ENCODE data around the gene C10orf90.

The C10orf90 gene

DNA sequence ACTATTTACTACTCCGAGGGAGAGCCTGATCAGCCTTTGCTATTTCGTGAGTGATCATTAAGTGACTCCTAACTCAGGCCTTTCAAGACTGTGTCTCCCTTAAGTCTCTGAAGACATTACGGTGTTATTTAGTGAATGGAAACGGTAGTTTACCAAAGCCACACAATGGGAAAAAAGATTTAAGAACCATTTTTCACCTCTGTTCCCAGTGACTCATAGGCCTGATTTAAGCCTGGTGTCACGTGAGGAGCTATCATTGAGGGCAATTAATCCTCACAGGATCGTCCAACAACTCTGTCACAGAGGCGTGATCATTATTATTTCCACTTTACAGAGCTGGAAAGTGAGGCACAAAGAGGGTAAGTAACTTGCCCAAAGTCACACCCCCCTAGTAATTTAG lies 20.3 kb downstream of the C10orf90 start (continued):
- no peak for TF ChIP-seq GLIS2 (tag by site-specific recombination; IDR thresholded peaks at IDR 0.05)
- TF ChIP-seq ZNF837 (tag by site-specific recombination; IDR thresholded peaks at IDR 0.05): no peak
- TF ChIP-seq, protein P1, sequence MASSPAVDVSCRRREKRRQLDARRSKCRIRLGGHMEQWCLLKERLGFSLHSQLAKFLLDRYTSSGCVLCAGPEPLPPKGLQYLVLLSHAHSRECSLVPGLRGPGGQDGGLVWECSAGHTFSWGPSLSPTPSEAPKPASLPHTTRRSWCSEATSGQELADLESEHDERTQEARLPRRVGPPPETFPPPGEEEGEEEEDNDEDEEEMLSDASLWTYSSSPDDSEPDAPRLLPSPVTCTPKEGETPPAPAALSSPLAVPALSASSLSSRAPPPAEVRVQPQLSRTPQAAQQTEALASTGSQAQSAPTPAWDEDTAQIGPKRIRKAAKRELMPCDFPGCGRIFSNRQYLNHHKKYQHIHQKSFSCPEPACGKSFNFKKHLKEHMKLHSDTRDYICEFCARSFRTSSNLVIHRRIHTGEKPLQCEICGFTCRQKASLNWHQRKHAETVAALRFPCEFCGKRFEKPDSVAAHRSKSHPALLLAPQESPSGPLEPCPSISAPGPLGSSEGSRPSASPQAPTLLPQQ (tag by site-specific recombination; IDR thresholded peaks at IDR 0.05): no peak
- TF ChIP-seq HOXD13 (CRISPR knock-in tag; IDR thresholded peaks at IDR 0.05; ENCODE audit: borderline replicate concordance): no peak

GRCh38 chr10:126647116-126647515 lies 23.4 kb downstream of the C10orf90 start:
- no peak for TF ChIP-seq ZNF426 (tag by site-specific recombination; IDR thresholded peaks at IDR 0.05)
- Histone ChIP-seq H3K4me1 (ENCODE audit: control insufficient read depth, insufficient read depth, low read length) (no peaks in the 10 kb centered on the region), H3K36me3 (ENCODE audit: control insufficient read depth in 2 of 2, insufficient read depth in 1 of 2, low read length in 2 of 2) (no peaks in the 10 kb centered on the region), H3K27ac (ENCODE audit: extremely low read depth, low read depth, low read length) (no peak overlapping the region), H3K4me3 (ENCODE audit: low read depth, low read length) (no peak overlapping the region), H3K9me3 (ENCODE audit: control insufficient read depth, insufficient read depth, low read depth, low read length) (no peaks in the 10 kb centered on the region)
- ChIA-PET CTCF (no interaction called here), POLR2A (no interaction called here)

DNA sequence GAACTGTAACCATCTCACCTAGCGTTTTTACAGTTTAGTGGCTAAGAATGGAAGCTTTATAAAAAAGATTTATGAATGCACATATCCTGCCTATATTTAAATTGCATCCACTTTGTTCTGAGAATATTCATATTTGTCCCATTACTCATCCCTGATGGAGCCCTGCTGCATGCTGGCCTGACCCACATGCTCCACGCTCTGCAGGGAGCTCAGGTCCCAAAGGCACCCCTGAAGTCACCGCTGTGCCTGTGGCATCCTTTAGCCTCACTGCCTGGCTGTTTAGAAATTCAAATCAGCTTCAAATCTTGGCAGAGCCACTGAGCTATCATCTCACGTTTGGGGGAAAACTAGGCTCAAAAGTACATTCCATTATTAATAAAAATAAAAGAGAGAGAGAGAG lies 24.4 kb downstream of the C10orf90 start:
- no peaks in the 10 kb centered on the region for H3K9me3 ChIP-seq (ENCODE audit: control insufficient read depth, insufficient read depth, low read depth, low read length)
- POLR2A ChIA-PET: no interaction called here
- H3K4me1 ChIP-seq (ENCODE audit: control insufficient read depth, insufficient read depth, low read length): no peaks in the 10 kb centered on the region
- no peak overlapping the region for H3K27ac ChIP-seq (ENCODE audit: extremely low read depth, low read depth, low read length)
- H3K4me3 ChIP-seq (ENCODE audit: low read depth, low read length): no peak overlapping the region
- TF ChIP-seq PATZ1 (tag by site-specific recombination; IDR thresholded peaks at IDR 0.05): no peak
- TF ChIP-seq AEBP2 (tag by site-specific recombination; IDR thresholded peaks at IDR 0.05; ENCODE audit: borderline replicate concordance): no peak
- TF ChIP-seq ZNF391 (tag by site-specific recombination; IDR thresholded peaks at IDR 0.05; ENCODE audit: borderline replicate concordance, low read depth): no peak
- TF ChIP-seq, protein P2, sequence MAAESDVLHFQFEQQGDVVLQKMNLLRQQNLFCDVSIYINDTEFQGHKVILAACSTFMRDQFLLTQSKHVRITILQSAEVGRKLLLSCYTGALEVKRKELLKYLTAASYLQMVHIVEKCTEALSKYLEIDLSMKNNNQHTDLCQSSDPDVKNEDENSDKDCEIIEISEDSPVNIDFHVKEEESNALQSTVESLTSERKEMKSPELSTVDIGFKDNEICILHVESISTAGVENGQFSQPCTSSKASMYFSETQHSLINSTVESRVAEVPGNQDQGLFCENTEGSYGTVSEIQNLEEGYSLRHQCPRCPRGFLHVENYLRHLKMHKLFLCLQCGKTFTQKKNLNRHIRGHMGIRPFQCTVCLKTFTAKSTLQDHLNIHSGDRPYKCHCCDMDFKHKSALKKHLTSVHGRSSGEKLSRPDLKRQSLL (tag by site-specific recombination; IDR thresholded peaks at IDR 0.05): no peak
- no peak for TF ChIP-seq ZBTB8A (tag by site-specific recombination; IDR thresholded peaks at IDR 0.05)
- TF ChIP-seq ZIC2 (tag by site-specific recombination; IDR thresholded peaks at IDR 0.05): peak; percentile 38
- TF ChIP-seq ZNF350 (tag by site-specific recombination; IDR thresholded peaks at IDR 0.05): no peak
- TF ChIP-seq ZNF280D (tag by site-specific recombination; IDR thresholded peaks at IDR 0.05): no peak
- TF ChIP-seq ZNF585B (tag by site-specific recombination; IDR thresholded peaks at IDR 0.05): no peak
- no peaks in the 10 kb centered on the region for H3K36me3 ChIP-seq (ENCODE audit: control insufficient read depth in 2 of 2, insufficient read depth in 1 of 2, low read length in 2 of 2)
- CTCF ChIA-PET: interaction anchor here (0.7 kb wide), 1 partner anchor 1214 kb away, joined by 3 read pairs; no protein-coding TSS in a partner anchor

All from HEK293 (cell line).